GM18858 (cell line): ENCODE data around the gene RAP1GAP.
"Not testable (repeated sequence)": the region's sequence is repeated elsewhere in the genome, so short reads cannot be mapped to it uniquely, and the experiment has no call there.

Experiments used
- ATAC-seq: cut with Tn5 transposase; IDR thresholded peaks from one replicate; pipeline ENCODE4 v1.9.1; 2021; ENCODE audit not compliant: unreplicated experiment

RAP1GAP gene

GRCh38 chr1:21680381-21680780 lies 11.2 kb upstream of the RAP1GAP start:
- ATAC-seq = no peak

- no peak for ATAC-seq
Observed at GRCh38 chr1:21677168-21677567, 8.0 kb upstream of the RAP1GAP start.

- ATAC-seq = no peak
Observed at GRCh38 chr1:21674957-21675356, 5.8 kb upstream of the RAP1GAP start.

DNA sequence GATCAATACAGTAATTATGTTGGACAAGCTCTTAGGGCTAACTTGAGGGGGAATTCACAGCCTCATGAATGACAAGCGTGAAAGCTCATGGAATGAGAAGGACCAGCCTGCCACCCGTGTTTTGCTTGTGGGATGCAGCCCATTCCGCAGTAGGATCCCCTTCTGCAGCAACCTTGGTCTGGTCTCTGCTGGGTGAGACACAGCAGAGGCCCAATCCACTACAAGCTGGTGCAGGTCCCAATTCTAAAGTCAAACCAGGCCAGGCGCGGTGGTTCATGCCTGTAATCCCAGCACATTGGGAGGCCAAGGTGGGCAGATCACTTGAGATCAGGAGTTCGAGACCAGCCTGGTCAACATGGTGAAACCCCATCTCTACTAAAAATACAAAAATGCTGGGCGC lies 4.7 kb upstream of the RAP1GAP start:
- ATAC-seq = not testable (repeated sequence)

GRCh38 chr1:21673277-21673780 lies 4.2 kb upstream of the RAP1GAP start:
- ATAC-seq = no peak

DNA sequence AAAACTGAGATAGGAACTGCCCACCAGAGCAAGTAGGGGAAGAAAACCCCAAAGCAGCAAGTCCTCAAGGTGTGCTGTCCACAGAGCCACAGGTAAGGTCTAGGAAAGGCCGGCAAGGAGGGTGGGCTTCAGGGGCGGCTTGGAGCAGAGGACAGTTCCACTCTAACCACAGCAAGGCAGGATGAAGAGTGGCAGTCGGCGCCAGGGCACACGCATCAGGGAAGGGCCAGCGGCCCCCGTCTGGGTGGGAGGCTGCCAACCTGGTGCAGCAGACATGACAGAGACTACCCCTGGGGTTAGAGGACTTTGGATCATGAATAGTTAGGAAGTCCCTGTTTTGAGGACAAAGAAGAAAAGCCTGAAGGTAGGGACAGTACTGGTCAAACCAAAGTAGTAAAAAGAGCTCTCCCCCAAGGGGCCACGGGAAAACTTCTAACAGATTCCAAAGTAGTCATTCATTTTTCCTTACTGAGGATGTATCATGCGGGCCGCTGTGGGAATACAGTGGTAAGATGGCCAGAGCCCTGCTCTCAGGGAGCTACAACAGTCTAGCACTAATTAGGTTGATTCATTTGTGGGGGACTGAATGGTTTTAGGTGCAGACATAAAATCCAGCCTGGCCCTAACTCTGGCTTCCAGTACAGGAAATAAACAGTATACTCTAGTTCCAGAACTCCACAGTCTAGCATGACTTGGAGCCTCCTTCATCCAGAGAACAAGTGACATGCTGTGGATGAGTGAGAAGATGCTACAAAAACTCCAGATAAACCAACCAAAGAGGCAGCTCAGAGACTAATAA lies 3.5 kb upstream of the RAP1GAP start:
- no peak for ATAC-seq

- no peak for ATAC-seq
Observed at GRCh38 chr1:21671915-21672314, 2.8 kb upstream of the RAP1GAP start.

DNA sequence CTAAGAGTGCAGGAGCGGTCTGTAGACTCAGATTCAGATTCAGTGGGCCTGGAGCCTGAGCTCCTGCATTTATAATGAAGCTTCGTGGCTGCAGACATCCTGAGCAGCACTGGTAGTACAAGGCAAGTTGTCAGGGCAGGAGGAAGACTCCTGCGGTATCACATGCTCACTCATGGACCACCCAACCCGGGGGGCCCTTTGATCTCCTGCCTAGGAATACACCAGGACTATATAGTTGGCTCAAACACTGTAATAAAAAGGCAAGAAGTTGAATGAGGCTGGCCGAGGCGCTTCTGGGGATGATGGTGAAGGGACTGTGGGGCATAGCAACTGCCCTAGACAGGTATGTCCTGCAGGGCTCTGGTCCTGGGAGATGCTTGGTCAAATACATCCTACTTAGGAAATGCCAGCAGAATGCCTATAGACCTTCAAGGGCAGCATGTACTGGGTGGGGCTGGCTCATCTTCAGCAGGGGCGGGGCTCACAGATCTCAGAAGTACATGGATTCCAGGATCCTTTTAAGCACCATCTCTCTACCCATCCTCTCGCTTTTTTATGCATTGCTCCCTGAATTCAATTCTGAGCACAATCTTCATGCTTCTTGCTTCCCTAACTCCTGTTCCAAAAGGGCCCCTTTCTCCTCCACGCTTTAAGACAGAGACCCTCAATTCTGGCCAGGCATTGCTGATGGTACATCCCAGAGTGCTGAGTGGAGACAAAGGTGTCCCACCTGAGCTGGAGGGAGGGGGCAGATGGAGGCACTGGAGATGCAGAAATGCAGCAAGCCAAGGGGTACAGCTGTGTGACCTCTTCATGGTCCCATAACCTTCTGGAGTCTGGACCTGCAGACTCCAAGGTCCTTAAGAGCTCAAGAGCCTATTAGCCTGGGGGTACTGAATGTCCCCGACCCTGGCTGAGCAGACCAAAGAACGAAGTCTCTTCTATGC lies 2.1 kb upstream of the RAP1GAP start:
- no peak for ATAC-seq

DNA sequence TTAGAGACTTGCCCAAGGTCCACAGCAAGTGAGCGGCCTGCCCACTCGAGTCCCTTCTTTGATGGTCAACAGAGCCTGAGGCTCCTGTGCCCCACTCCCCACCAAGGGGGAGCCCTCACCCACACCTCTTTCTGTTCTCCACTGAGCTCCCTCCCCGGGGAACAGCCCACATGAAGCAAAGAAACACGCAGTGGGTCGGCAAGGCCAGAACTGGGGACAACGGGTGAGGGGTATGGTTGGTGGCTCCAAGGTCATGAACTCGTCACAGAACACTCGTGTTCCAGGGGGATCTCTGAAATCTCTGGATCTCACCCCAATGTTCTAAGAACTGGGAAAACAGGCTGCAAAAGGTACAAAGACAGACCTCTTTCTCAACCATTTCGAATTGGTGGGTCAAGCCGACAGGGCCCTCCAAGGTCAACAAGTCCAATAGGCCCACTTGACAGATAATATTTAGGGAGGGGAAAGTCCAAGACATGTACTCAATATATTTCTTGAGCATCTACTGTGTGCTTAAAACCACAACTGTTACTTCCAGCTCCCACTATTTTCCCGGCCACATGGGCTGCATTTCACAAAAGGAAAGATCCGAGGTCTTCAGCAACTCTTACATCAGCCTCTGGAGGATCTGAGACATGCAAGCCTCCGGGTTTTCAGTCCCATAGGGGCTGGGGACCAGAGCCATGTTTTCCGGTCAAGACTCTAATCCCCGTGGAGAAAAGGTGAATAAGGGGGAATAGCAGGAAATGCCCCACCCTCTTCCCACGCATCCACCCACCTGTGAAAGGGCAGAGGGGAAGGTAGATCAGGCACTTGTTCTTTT lies 1.1 kb upstream of the RAP1GAP start:
- ATAC-seq = no peak

DNA sequence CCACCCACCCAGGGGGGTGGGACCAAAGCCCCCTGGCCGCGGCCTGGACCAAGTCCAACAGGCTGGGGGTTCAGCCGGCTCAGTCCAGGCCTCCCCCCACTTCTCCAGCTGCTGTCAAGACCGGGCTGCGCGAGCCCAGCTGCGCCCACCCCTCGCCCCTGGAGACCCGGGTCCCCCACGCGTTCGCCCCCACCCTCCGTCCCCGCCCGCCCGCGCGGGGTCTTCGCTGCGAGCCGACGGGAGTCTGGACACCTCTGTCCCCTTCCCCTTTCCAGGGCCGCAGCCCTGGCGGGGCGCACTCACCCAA lies 253 bp downstream of the RAP1GAP start:
- ATAC-seq = no peak

GRCh38 chr1:21668232-21668950 lies 766 bp downstream of the RAP1GAP start:
- no peak for ATAC-seq

DNA sequence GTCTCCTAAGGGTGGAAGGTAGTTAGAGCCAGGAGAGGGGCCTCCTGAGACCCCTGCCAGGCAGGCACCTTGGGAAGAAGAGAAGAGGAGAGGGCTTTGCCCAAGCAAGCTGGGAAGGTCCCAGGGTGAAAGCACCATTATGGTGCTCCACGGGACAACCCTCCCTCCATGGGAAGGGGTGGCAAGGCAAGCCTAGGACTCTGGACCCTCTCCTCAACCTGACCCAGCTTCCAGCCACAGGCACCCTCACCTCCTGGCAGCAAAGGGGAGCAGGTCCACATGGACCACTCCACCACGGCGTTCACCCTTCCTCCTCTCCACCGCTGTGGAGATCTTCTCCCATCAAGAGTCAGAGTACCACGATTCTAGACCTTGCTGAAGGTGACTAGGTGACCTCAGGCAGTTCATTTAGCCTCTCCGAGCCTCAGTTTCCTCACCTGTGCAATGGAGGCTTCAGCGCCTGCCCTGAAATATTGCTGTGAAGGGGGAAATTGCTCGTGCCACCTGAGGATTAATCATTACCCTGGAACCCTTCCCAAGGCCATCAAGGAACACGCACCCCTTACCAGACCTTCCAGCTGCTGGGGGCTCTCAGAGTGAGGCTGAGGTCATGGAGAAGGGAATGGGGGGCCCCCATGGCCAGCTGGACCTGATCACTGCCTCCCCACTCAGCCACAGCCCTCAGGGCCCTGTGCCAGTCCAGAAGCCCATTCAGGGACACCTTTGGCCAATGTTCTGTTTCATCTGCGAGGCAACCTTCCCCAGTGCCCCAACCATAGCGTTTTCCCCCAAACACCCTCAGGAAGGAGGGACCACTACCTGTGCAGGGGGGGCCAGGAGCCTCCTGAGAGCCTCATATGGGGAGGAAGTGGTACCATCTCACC lies 1.6 kb downstream of the RAP1GAP start:
- no peak for ATAC-seq

- no peak for ATAC-seq
Observed at GRCh38 chr1:21666576-21667320, 2.4 kb downstream of the RAP1GAP start.

- ATAC-seq = no peak
Observed at GRCh38 chr1:21665711-21666575, 3.2 kb downstream of the RAP1GAP start.

DNA sequence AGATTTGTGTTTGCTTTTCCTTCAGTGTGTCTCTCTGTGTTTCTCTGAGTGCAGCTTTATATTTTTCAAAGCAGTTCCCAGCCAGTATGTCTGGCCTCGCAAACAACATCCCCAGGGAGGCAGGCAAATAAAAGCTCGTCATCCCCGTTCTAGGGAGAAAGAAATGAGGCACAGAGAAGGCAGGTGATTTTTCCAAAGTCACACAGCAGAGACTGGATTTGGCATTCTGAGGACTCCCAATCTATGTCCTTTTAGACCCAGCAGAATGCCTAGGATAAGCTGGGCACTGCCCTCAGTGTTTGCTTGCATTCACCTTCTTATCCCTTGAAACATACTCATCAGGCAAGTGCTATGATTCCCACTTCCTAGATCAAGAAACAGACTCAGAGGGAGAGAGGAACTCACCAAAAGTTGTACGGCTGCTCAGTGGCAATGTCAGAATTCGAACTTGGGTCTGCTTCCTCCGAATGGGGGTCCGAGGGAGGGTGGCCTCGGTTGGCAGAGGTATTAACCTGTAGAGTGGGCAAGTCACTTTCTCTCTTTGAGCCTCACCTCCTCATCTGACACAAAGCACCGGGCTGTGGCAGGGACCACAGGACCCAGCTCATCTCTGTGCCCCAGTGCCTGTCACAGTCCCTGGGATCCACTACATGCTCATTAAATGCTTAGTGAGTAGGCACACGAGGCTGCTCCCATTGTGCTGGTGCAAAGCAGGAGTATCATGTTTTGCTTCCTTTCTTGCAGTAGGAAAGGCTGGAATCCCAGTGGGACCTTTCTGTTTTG lies 4.2 kb downstream of the RAP1GAP start:
- no peak for ATAC-seq

DNA sequence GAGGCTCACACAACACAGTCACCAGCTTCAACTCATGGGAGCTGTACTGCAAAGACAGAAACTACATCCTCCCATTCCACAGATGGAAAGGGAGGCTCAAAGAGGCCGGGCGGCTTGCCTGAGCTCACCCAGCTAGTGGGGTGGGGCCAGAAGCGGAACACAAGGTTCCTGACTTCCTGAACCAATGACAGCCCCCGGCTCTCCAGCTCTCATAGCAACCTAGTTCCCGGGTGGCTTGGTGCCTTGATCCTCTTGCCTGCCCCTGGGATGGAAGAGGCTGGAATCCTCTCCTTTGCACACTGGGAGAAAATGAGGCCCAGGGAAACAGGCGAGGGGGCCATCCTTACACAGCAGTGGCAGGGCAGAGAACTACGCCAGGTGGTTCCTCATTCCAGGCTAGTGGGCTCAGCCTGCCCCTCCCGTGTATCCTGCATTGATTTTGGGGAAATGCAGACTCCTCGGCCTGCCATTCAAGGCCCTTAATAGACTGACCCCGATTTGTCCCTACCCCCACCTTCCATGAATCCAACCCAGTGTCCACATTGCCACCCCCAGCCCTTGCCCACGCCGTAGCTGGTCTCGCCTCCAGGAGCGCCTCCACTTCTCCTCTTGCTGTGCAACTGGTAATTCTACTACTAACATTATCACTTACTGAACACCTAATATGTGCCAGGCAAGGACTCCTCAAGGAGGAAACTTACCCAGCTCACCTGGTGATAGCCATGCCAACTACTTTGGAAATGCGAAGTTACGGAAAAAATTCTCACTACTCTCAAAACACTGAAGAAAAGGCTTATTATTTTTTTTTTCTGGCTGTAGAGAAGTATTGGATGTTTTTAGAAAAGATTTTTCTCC lies 5.0 kb downstream of the RAP1GAP start:
- no peak for ATAC-seq
